IMR-90 (cell line): ENCODE data around the gene TRIM47. TPM values are rescaled to one million over a fixed set of nuclear protein-coding genes. Genes with fewer than 3 reads are reported as not detected.

ENCODE experiments used
- ATAC-seq: fragments of 200-7000 bp; cut with Tn5 transposase; 2 replicates; pipeline ENCODE4 v1.9.1; 2020; ENCODE audit warnings: low read depth, mild to moderate bottlenecking, moderate library complexity
- BruUV-seq: library from RNA; stranded (reverse); fragments of 400-500 nt; replicated peaks from 2 replicates; lab custom pipeline; 2021; lab: Mats Ljungman, UMichigan
- CTCF ChIA-PET: fragments of 300-600 bp; formaldehyde crosslinking; extraction: SDS; loops from one replicate; lab custom pipeline; 2021; ENCODE audit warnings: antibody characterized with exemption; lab: Yijun Ruan, JAX
- POLR2A ChIA-PET: fragments of 300-600 bp; sonication (Branson Sonifier 250); formaldehyde crosslinking; loops from one replicate; lab custom pipeline; 2022; ENCODE audit warnings: antibody characterized with exemption; ENCODE audit not compliant: unreplicated experiment; lab: Charles Lee
- DNase-seq: peaks from one replicate; pipeline ENCODE4 v3.0.0; 2013
- H2AFZ ChIP-seq: replicated peaks from 2 replicates; pipeline ENCODE3; 2013; ENCODE audit warnings: low read length, mild to moderate bottlenecking; ENCODE audit not compliant: poor library complexity
- H2AK5ac ChIP-seq: 2 replicates; pipeline ENCODE4 v1.6.1; 2013; ENCODE audit warnings: low read depth, low read length, inconsistent platforms
- H2AK9ac ChIP-seq: replicated peaks from 2 replicates; pipeline ENCODE3; 2013; ENCODE audit warnings: mild to moderate bottlenecking, low read depth, low read length, moderate library complexity; ENCODE audit not compliant: poor library complexity
- H2BK120ac ChIP-seq: 2 replicates; pipeline ENCODE4 v1.6.1; 2013; ENCODE audit warnings: low read depth, low read length, inconsistent platforms
- H2BK15ac ChIP-seq: 3 replicates; pipeline ENCODE4 v1.6.1; 2013; ENCODE audit warnings: low read depth, low read length, inconsistent platforms
- H2BK20ac ChIP-seq: 2 replicates; pipeline ENCODE4 v1.6.1; 2013; ENCODE audit warnings: low read depth, mild to moderate bottlenecking, inconsistent platforms, low read length, moderate library complexity
- H2BK5ac ChIP-seq: 2 replicates; pipeline ENCODE4 v1.6.1; 2013; ENCODE audit warnings: mild to moderate bottlenecking, low read depth, low read length, inconsistent platforms; ENCODE audit not compliant: poor library complexity, severe bottlenecking
- H3K14ac ChIP-seq: replicated peaks from 2 replicates; pipeline ENCODE4 v1.6.1; 2013; ENCODE audit warnings: low read depth, low read length, inconsistent platforms
- H3K18ac ChIP-seq: 2 replicates; pipeline ENCODE4 v1.6.1; 2013; ENCODE audit warnings: low read depth, low read length, control low read depth
- H3K23ac ChIP-seq: 2 replicates; pipeline ENCODE4 v1.6.1; 2013; ENCODE audit warnings: low read depth, low read length, inconsistent platforms
- H3K27ac ChIP-seq: 2 replicates; pipeline ENCODE4 v1.5.1; 2013; ENCODE audit warnings: mild to moderate bottlenecking, control low read depth, low read length; ENCODE audit not compliant: insufficient read depth
- H3K27me3 ChIP-seq: 2 replicates; pipeline ENCODE4 v1.6.1; 2013; ENCODE audit warnings: low read length; ENCODE audit not compliant: control insufficient read depth, insufficient read depth
- H3K36me3 ChIP-seq: 2 replicates; pipeline ENCODE4 v1.6.1; 2013; ENCODE audit warnings: low read length, mixed read lengths; ENCODE audit not compliant: control insufficient read depth, insufficient read depth
- H3K4ac ChIP-seq: 2 replicates; pipeline ENCODE4 v1.6.1; 2013; ENCODE audit warnings: low read depth, low read length, inconsistent platforms
- H3K4me1 ChIP-seq: 2 replicates; pipeline ENCODE4 v1.6.1; 2013; ENCODE audit warnings: low read length, mixed read lengths; ENCODE audit not compliant: control insufficient read depth, insufficient read depth
- H3K4me2 ChIP-seq: 2 replicates; pipeline ENCODE4 v1.6.1; 2013; ENCODE audit warnings: low read depth, mild to moderate bottlenecking, control low read depth, low read length, moderate library complexity
- H3K4me3 ChIP-seq: 2 replicates; pipeline ENCODE4 v1.5.1; 2013; ENCODE audit warnings: low read depth, mild to moderate bottlenecking, control low read depth, low read length, moderate library complexity; ENCODE audit not compliant: insufficient read depth
- H3K56ac ChIP-seq: 2 replicates; pipeline ENCODE4 v1.6.1; 2013; ENCODE audit warnings: low read length, inconsistent platforms; ENCODE audit not compliant: insufficient read depth; ENCODE audit errors: extremely low read depth
- H3K79me1 ChIP-seq, 2 experiments: 2 replicates each; pipeline ENCODE4 v1.6.1; 2013; ENCODE audit warnings: low read length in 2 of 2, inconsistent platforms in 1 of 2, low read depth in 1 of 2
- H3K9ac ChIP-seq: 2 replicates; pipeline ENCODE4 v1.6.1; 2013; ENCODE audit warnings: low read depth, low read length, control low read depth
- H3K9me1 ChIP-seq: 2 replicates; pipeline ENCODE4 v1.6.1; 2013; ENCODE audit warnings: low read length, inconsistent platforms; ENCODE audit not compliant: insufficient read depth
- H3K9me3 ChIP-seq: 2 replicates; pipeline ENCODE4 v1.6.1; 2013; ENCODE audit warnings: low read length; ENCODE audit not compliant: control insufficient read depth, insufficient read depth
- H4K20me1 ChIP-seq: 2 replicates; pipeline ENCODE4 v1.6.1; 2013; ENCODE audit warnings: low read length, inconsistent platforms; ENCODE audit not compliant: insufficient read depth
- H4K5ac ChIP-seq: 2 replicates; pipeline ENCODE4 v1.6.1; 2013; ENCODE audit warnings: mild to moderate bottlenecking, low read depth, low read length, control low read depth
- H4K8ac ChIP-seq, 2 experiments: 2 replicates each; pipeline ENCODE4 v1.6.1; 2013; ENCODE audit warnings: low read depth in 2 of 2, low read length in 2 of 2, control low read depth in 1 of 2, inconsistent platforms in 1 of 2
- H4K91ac ChIP-seq: 2 replicates; pipeline ENCODE4 v1.6.1; 2013; ENCODE audit warnings: low read depth, low read length, inconsistent platforms; ENCODE audit not compliant: insufficient read depth
- CEBPB ChIP-seq: IDR thresholded peaks from 2 replicates; pipeline ENCODE4 v1.6.1; 2012; ENCODE audit warnings: low read depth, low read length, improper control_type of control experiment
- CHD1 ChIP-seq: IDR thresholded peaks from 2 replicates; pipeline ENCODE4 v1.6.1; 2012; ENCODE audit warnings: low read depth, low read length, improper control_type of control experiment
- MAFK ChIP-seq: IDR thresholded peaks from 2 replicates; pipeline ENCODE4 v1.6.1; 2012; ENCODE audit warnings: low read depth, low read length, improper control_type of control experiment
- MAZ ChIP-seq: IDR thresholded peaks from 2 replicates; pipeline ENCODE4 v1.6.1; 2012; ENCODE audit warnings: low read depth, mild to moderate bottlenecking, low read length, improper control_type of control experiment, moderate library complexity, borderline replicate concordance
- NFE2L2 ChIP-seq: fragments of 150-350 bp; IDR thresholded peaks from 2 replicates; pipeline ENCODE4 v1.6.1; 2016; ENCODE audit warnings: low read depth, mild to moderate bottlenecking, low read length
- RFX5 ChIP-seq: IDR thresholded peaks from 2 replicates; pipeline ENCODE4 v1.8.0; 2012; ENCODE audit warnings: low read depth, mild to moderate bottlenecking, low read length, moderate library complexity
- USF2 ChIP-seq: fragments of 150-350 bp; IDR thresholded peaks from 2 replicates; pipeline ENCODE4 v1.6.1; 2017; ENCODE audit warnings: mild to moderate bottlenecking, antibody characterized with exemption, low read length, low read depth
- WGBS, 2 experiments: methylation state at CpG; one replicate each; pipeline versions ENCODE4 v1.1.5 to v1.1.7; 2013; ENCODE audit warnings: missing lambda C conversion rate in 2 of 2; ENCODE audit not compliant: insufficient read length in 1 of 2; ENCODE audit errors: extremely low coverage in 2 of 2; 5-methylcytosine and 5-hydroxymethylcytosine counted together
- dilution Hi-C: fragments of 300-500 bp; cut with HindIII; formaldehyde crosslinking; loops from one replicate; pipeline ENCODE4 v1.14.3; 2018; ENCODE audit warnings: low sequenced_read_pairs; ENCODE audit not compliant: unreplicated experiment
- in situ Hi-C: fragments of 300-500 bp; cut with MboI; formaldehyde crosslinking; loops from 3 replicates; pipeline ENCODE4 v1.14.3; 2019; ENCODE audit warnings: low sequenced_read_pairs, inconsistent platforms, mixed read lengths
- intact Hi-C: fragments of 100-400 bp; cut with micrococcal nuclease; formaldehyde crosslinking; loops from 2 replicates; pipeline ENCODE4 v1.10.0; 2022
- polyA plus RNA-seq, 3 experiments: library from polyadenylated mRNA; depleted of rRNA; stranded (reverse); fragments of >200 nt; gene quantifications; 2 replicates each; pipeline ENCODE4 v1.2.3, GENCODE V29; 2012; ENCODE audit warnings: low replicate concordance in 1 of 3
- total RNA-seq: library from RNA; depleted of rRNA; stranded (reverse); fragments of >200 nt; gene quantifications from 2 replicates; pipeline ENCODE4 v1.2.3, GENCODE V29; 2012

TRIM47 gene
- total and polyA plus RNA-seq, 2 of the 4 experiments (the other 2 are of a cell fraction), result 1.4 to 7.5 TPM

- H3K27ac ChIP-seq, result no peak overlapping the region
- H3K4me3 ChIP-seq, result no peak overlapping the region
- in situ Hi-C loops, result no loop called here
- no peak overlapping the region for H3K56ac ChIP-seq
- no peaks in the 10 kb centered on the region for H3K79me1 ChIP-seq
- no peaks in the 10 kb centered on the region for H3K9me3 ChIP-seq
- no peaks in the 10 kb centered on the region for H4K20me1 ChIP-seq
- H3K36me3 ChIP-seq, result peaks cover 13% of the 10 kb centered on the region
- ATAC-seq (no peak), DNase-seq (no peak)
- intact Hi-C loops, result no loop called here
- H3K9me1 ChIP-seq, result no peaks in the 10 kb centered on the region
- dilution Hi-C loops, result no loop called here
- no peak overlapping the region for H3K23ac ChIP-seq
- no peak overlapping the region for H4K91ac ChIP-seq
- no peak for TF ChIP-seq CEBPB
- TF ChIP-seq RFX5, result no peak
- TF ChIP-seq CHD1, result no peak
- TF ChIP-seq NFE2L2, result no peak
- no peak for TF ChIP-seq MAFK
- TF ChIP-seq MAZ, result no peak
- TF ChIP-seq USF2, result no peak
- peak overlapping the region; percentile 7 for H2AFZ ChIP-seq
- H2BK15ac ChIP-seq, result no peak overlapping the region
- no peak overlapping the region for H3K18ac ChIP-seq
- H3K14ac ChIP-seq, result no peak overlapping the region
- no CpG with 5 or more reads among the region's 8 CpGs for WGBS, 2 experiments
- ChIA-PET CTCF (no interaction called here), POLR2A (no interaction called here)
- H2BK120ac ChIP-seq, result no peak overlapping the region
- H3K4me1 ChIP-seq, result no peaks in the 10 kb centered on the region
- no peak overlapping the region for H3K9ac ChIP-seq
- H2AK9ac ChIP-seq, result no peak overlapping the region
- no peak overlapping the region for H2AK5ac ChIP-seq
- no peak overlapping the region for H4K8ac ChIP-seq
- no peak overlapping the region for H3K4me2 ChIP-seq
- no peak overlapping the region for H4K5ac ChIP-seq
- BruUV-seq, result no TSS peak
- H2BK5ac ChIP-seq, result no peak overlapping the region
- H3K4ac ChIP-seq, result no peak overlapping the region
- no peaks in the 10 kb centered on the region for H3K27me3 ChIP-seq
- H2BK20ac ChIP-seq, result no peak overlapping the region
Observed at GRCh38 chr17:75915268-75915667, 36.9 kb upstream of the TRIM47 start.
